AG10803 (cell line): ENCODE data around the gene ANP32A.
A peak's percentile ranks its signal among the peaks of the same experiment; 100 is the strongest.

ENCODE experiments used
- DNase-seq: peaks from one replicate; pipeline ENCODE4 v3.0.0; 2010; ENCODE audit warnings: low read depth
- H3K4me3 ChIP-seq: 2 replicates; pipeline ENCODE4 v1.5.1; 2011; ENCODE audit warnings: mild to moderate bottlenecking, low read length, control low read depth
- TF ChIP-seq, protein P1 (sequence below): conservative IDR thresholded peaks from 2 replicates; pipeline ENCODE4 v1.5.1; 2011; ENCODE audit warnings: mild to moderate bottlenecking, low read length, control low read depth, inconsistent platforms

The ANP32A gene

DNA sequence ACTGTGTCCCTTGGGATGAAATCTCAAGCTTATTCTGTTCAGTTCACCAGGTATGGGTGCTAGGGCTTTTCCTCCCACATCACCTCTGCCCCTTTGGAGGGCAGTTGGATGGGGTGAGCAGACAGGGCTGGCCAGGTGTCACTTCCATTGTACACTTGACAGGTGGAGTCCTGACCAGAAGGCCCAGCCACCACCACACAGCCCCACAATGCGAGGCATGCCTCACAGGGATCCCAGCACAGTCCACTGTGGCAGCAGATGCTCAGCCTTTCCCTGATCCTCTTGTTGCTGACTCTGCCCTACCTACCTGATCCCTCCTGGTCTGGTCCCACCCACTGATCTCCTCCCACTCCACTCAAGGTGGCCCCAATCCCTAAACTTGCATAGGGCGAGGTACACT, 88.2 kb downstream of the ANP32A start:
- H3K4me3 ChIP-seq, result no peak overlapping the region
- TF ChIP-seq, protein P1, sequence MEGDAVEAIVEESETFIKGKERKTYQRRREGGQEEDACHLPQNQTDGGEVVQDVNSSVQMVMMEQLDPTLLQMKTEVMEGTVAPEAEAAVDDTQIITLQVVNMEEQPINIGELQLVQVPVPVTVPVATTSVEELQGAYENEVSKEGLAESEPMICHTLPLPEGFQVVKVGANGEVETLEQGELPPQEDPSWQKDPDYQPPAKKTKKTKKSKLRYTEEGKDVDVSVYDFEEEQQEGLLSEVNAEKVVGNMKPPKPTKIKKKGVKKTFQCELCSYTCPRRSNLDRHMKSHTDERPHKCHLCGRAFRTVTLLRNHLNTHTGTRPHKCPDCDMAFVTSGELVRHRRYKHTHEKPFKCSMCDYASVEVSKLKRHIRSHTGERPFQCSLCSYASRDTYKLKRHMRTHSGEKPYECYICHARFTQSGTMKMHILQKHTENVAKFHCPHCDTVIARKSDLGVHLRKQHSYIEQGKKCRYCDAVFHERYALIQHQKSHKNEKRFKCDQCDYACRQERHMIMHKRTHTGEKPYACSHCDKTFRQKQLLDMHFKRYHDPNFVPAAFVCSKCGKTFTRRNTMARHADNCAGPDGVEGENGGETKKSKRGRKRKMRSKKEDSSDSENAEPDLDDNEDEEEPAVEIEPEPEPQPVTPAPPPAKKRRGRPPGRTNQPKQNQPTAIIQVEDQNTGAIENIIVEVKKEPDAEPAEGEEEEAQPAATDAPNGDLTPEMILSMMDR, result no peak
- DNase-seq, result no peak

DNA sequence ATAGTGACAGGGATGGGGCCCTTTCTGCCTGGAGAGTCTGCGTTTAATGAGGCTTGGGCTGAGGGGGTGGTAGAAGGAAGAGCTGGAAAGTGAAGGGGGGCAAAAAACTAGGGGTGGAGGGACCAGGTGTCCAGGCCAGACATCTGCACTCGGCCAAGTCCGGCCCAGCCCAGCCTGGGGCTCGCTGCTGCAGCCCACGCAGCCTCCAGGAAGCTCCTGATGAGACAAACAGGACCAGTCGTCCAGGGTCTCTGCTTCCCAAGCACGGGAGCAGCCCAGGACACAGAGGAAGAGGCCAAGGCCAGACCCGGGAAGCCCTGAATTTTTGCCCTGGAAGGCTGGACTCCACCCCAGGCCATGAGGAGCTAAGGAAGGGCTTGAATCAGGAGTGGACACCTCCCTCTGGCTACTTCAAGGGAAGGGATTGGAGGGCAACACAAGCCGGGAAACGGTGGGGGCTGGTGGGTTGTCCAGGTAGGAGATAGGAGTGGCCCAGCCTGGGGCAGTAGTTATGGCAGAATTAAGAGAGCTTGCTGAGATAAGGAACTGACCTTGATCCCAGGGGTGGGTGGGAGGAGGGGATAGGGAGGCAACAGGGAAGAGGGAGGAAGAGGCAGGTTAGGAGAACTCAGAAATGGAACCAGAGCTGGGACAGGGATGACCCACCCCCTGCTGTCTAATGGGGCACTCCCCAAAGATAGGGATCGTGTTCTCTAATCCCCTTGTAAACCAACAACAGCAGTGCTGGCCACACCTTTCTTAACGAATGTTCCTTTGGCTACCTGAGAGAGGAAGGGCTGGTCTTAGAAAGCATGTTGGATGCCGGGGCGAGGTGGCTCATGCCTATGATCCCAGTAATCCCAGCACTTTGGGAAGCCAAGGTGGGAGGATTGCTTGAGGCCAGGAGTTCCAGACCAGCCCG, 89.5 kb downstream of the ANP32A start:
- TF ChIP-seq, protein P1, result no peak
- DNase-seq, result no peak
- H3K4me3 ChIP-seq, result no peak overlapping the region

DNA sequence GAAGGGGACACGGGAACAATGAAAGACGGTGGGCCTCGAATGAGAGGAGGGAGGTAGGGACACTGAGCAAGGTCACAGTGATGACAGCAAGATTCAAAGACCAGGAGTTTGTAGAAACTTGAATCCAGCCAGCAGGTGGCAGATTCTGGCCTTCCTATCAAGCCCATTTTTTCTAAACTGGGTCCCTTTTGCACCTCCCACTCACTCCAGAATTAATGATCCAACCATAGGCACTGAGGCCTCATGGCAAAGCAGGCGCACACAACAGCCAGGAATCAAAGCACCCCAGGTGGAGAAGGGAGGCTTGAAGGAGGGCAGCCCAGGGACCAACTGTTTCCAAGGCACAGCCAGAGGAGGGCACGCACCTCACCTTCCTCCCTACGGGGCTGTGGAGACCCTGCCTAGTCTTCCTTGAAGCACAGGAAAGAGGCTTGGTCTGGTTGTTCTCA, 90.2 kb downstream of the ANP32A start:
- TF ChIP-seq, protein P1, result peak; percentile 60
- peak; percentile 44 for DNase-seq
- no peak overlapping the region for H3K4me3 ChIP-seq

DNA sequence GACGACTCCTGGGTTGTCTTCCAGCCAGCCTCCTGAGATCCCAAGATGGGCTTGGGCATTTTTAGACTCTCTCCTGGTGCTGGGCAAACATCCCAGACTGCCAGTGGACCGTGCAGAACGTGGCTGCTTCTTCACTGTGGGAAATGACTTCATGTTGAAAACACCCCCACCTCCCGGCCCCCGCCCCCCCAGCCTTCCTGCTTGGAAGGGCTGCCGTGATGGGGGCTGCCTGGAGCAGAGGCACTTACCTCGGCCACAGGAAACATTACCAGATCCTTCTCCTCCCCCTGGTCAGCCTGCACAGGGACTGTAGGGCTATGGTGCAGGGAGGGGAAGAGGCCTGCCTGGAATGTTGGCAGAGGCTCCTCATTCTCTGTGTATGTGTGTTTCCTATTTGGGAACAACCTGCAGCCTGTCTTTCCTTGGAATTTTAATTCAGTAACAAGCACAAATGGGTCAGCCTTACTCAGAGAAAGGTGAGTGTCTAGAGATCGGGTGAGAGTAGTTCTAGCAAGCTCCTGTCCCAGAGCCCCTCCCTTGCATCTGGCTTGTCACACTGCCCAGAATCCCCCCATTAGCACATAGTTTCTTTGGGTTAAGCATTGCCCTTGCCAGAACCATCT, 90.8 kb downstream of the ANP32A start:
- H3K4me3 ChIP-seq, result no peak overlapping the region
- TF ChIP-seq, protein P1, result no peak
- peak; percentile 55 for DNase-seq
